Keratinocyte (primary cell): Measurements from ENCODE around the gene SLC39A3. TPM values are rescaled to one million over a fixed set of nuclear protein-coding genes. Genes with fewer than 3 reads are reported as not detected.

Source experiments
- DNase-seq: peaks from one replicate; pipeline ENCODE4 v3.0.0-alpha.2; 2011; ENCODE audit warnings: low read depth, missing footprints, low spot score
- FAIRE-seq: peaks from 2 replicates; lab custom pipeline; 2011; peaks lifted over from hg19 to GRCh38; lab: Jason Lieb, UNC
- H2AFZ ChIP-seq: 2 replicates; pipeline ENCODE4 v1.6.0; 2012; ENCODE audit warnings: low read length, control low read depth, inconsistent platforms; ENCODE audit not compliant: control insufficient read depth
- H3K27ac ChIP-seq: 2 replicates; pipeline ENCODE4 v1.5.1; 2011; ENCODE audit warnings: low read length; ENCODE audit not compliant: control insufficient read depth, insufficient read depth
- H3K27me3 ChIP-seq: 3 replicates; pipeline ENCODE4 v1.6.0; 2011; ENCODE audit warnings: low read length; ENCODE audit not compliant: control insufficient read depth, insufficient read depth; ENCODE audit errors: extremely low read depth
- H3K36me3 ChIP-seq, 2 experiments: 2 replicates in 1 of 2; 3 replicates in 1 of 2; pipeline ENCODE4 v1.5.1; 2011; ENCODE audit warnings: low read length in 2 of 2, mild to moderate bottlenecking in 1 of 2; ENCODE audit not compliant: control insufficient read depth in 2 of 2, insufficient read depth in 2 of 2; ENCODE audit errors: extremely low read depth in 1 of 2
- H3K4me1 ChIP-seq: 3 replicates; pipeline ENCODE4 v1.5.1; 2011; ENCODE audit warnings: low read length; ENCODE audit not compliant: control insufficient read depth, insufficient read depth; ENCODE audit errors: extremely low read depth
- H3K4me2 ChIP-seq: 3 replicates; pipeline ENCODE4 v1.6.0; 2011; ENCODE audit warnings: low read depth, low read length; ENCODE audit not compliant: control insufficient read depth, insufficient read depth; ENCODE audit errors: extremely low read depth
- H3K4me3 ChIP-seq, 3 experiments: fragments of 200-600 bp in 1 of 3; sonication (generic) in 1 of 3; 2 replicates in 2 of 3; 3 replicates in 1 of 3; pipeline ENCODE4 v1.5.1; 2011 to 2016; ENCODE audit warnings: low read length in 3 of 3, mild to moderate bottlenecking in 3 of 3, control low read depth in 2 of 3, inconsistent platforms in 1 of 3, low read depth in 1 of 3, mixed read lengths in 1 of 3, mixed run types in 1 of 3, moderate library complexity in 1 of 3; ENCODE audit not compliant: control insufficient read depth in 2 of 3, insufficient read depth in 2 of 3; ENCODE audit errors: extremely low read depth in 1 of 3
- H3K79me2 ChIP-seq: 2 replicates; pipeline ENCODE4 v1.6.0; 2012; ENCODE audit warnings: low read length; ENCODE audit not compliant: control insufficient read depth, insufficient read depth
- H3K9ac ChIP-seq: 3 replicates; pipeline ENCODE4 v1.6.0; 2011; ENCODE audit warnings: low read length; ENCODE audit not compliant: control insufficient read depth, insufficient read depth; ENCODE audit errors: extremely low read depth
- H3K9me1 ChIP-seq: 3 replicates; pipeline ENCODE4 v1.6.0; 2011; ENCODE audit warnings: low read length; ENCODE audit not compliant: control insufficient read depth, insufficient read depth; ENCODE audit errors: extremely low read depth
- H3K9me3 ChIP-seq: 2 replicates; pipeline ENCODE4 v1.5.1; 2012; ENCODE audit warnings: low read depth, low read length; ENCODE audit not compliant: control insufficient read depth
- H4K20me1 ChIP-seq: 3 replicates; pipeline ENCODE4 v1.6.0; 2011; ENCODE audit warnings: low read length; ENCODE audit not compliant: control insufficient read depth, insufficient read depth; ENCODE audit errors: extremely low read depth
- EZH2 ChIP-seq: IDR thresholded peaks from one replicate; pipeline ENCODE4 v1.6.1; 2012; ENCODE audit warnings: inconsistent platforms, mild to moderate bottlenecking, low read length, moderate library complexity
- dilution Hi-C: fragments of 300-500 bp; cut with MboI; formaldehyde crosslinking; loops from one replicate; pipeline ENCODE4 v1.7.0; 2020; ENCODE audit warnings: low sequenced_read_pairs; ENCODE audit not compliant: extremely low pct_ligation_motif_present
- polyA plus RNA-seq, 5 experiments: library from polyadenylated mRNA; depleted of rRNA in 3 of 5; stranded (reverse) in 3 of 5; stranded (forward) in 1 of 5; unstranded in 1 of 5; fragments of >200 nt; gene quantifications; 1 replicate in 1 of 5; 2 replicates in 3 of 5; 3 replicates in 1 of 5; pipeline versions ENCODE4 v1.2.1 to v1.2.3, GENCODE V29; 2011 to 2012; ENCODE audit warnings: missing spikeins in 2 of 5, low read depth in 1 of 5, low replicate concordance in 1 of 5
- TF ChIP-seq, protein P1 (sequence below), 3 experiments: IDR thresholded peaks in 1 of 3; conservative IDR thresholded peaks in 1 of 3; optimal IDR thresholded peaks in 1 of 3; 2 replicates in 2 of 3; 3 replicates in 1 of 3; pipeline versions ENCODE3 to v1.5.1; 2011; ENCODE audit warnings: low read length in 3 of 3, mild to moderate bottlenecking in 3 of 3, moderate library complexity in 2 of 3, control low read depth in 1 of 3, inconsistent platforms in 1 of 3; ENCODE audit not compliant: insufficient read depth in 2 of 3; ENCODE audit errors: extremely low read depth in 1 of 3

SLC39A3 gene
- polyA plus RNA-seq, 1 donor (not counting 4 experiments of a cell fraction or from before 2014, with no cell fraction given): 26.2 TPM

DNA sequence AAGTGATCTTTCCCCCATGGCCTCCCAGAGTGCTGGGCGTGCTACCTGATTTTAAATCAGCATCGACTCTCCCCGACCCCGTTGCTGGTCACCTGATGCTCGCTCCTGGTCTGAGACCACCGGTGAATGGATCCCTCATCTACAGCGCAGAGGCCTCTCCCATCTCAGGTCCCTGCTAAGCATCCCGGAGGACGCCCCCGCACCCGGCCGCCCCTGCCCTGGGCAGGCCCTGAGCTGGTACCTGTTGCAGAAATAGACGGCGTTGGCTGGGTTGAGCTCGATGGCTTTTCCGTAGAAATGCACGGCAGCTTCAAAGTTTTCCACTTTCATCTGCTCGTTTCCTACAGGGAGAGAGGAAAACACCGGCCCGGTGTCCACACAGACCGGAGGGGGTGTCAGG, 25.1 kb upstream of the SLC39A3 start:
- TF ChIP-seq, protein P1, sequence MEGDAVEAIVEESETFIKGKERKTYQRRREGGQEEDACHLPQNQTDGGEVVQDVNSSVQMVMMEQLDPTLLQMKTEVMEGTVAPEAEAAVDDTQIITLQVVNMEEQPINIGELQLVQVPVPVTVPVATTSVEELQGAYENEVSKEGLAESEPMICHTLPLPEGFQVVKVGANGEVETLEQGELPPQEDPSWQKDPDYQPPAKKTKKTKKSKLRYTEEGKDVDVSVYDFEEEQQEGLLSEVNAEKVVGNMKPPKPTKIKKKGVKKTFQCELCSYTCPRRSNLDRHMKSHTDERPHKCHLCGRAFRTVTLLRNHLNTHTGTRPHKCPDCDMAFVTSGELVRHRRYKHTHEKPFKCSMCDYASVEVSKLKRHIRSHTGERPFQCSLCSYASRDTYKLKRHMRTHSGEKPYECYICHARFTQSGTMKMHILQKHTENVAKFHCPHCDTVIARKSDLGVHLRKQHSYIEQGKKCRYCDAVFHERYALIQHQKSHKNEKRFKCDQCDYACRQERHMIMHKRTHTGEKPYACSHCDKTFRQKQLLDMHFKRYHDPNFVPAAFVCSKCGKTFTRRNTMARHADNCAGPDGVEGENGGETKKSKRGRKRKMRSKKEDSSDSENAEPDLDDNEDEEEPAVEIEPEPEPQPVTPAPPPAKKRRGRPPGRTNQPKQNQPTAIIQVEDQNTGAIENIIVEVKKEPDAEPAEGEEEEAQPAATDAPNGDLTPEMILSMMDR (optimal IDR thresholded peaks at IDR 0.05 in 1 of 3, IDR thresholded peaks at IDR 0.05 in 1 of 3, conservative IDR thresholded peaks at IDR 0.05 in 1 of 3; ENCODE audit: extremely low read depth in 1 of 3, insufficient read depth in 2 of 3, low read length in 3 of 3): no peak
- TF ChIP-seq EZH2: no peak
- H3K36me3 ChIP-seq: peaks cover 34 to 40% of the 10 kb centered on the region in 2 experiments
- peaks cover under 1% of the 10 kb centered on the region for H4K20me1 ChIP-seq
- dilution Hi-C loops: no loop called here
- no peak overlapping the region for H3K4me3 ChIP-seq
- peaks cover 25% of the 10 kb centered on the region for H3K79me2 ChIP-seq
- DNase-seq (no peak), FAIRE-seq (no peak)
- no peaks in the 10 kb centered on the region for H3K9me3 ChIP-seq
- H3K27ac ChIP-seq: no peak overlapping the region
- no peak overlapping the region for H3K9ac ChIP-seq
- no peaks in the 10 kb centered on the region for H3K9me1 ChIP-seq
- H3K4me1 ChIP-seq: no peaks in the 10 kb centered on the region
- H3K4me2 ChIP-seq: no peak overlapping the region
- no peaks in the 10 kb centered on the region for H3K27me3 ChIP-seq
- H2AFZ ChIP-seq: no peak overlapping the region

DNA sequence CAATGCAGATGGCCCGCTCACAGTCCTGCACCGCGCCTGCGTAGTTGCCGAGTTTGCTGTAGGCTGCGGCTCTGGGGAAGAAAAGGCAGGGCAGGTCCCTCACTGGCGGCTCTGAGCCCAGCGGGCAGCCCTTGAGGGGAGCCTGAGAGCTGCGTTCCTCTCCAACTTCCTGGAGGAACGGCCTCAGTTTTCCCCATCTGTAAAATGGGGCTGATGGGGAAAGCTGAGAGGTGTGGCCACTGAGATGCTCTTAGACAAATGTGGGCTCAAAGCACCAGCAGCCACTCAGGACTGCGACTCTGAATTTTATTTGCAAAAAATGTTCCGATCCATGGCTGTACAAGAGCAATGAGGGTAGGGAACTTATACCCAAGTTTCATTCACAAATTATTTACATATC, 23.9 kb upstream of the SLC39A3 start:
- Histone ChIP-seq H3K4me3 (no peak overlapping the region), H2AFZ (no peak overlapping the region), H3K4me1 (no peaks in the 10 kb centered on the region), H3K9me3 (no peaks in the 10 kb centered on the region), H3K27me3 (no peaks in the 10 kb centered on the region), H3K36me3 (peaks cover 37 to 40% of the 10 kb centered on the region in 2 experiments), H4K20me1 (peaks cover 3% of the 10 kb centered on the region), H3K79me2 (peaks cover 13% of the 10 kb centered on the region), H3K9ac (no peak overlapping the region), H3K27ac (no peak overlapping the region), H3K9me1 (no peaks in the 10 kb centered on the region), H3K4me2 (no peak overlapping the region)
- TF ChIP-seq EZH2: no peak
- TF ChIP-seq, protein P1 (optimal IDR thresholded peaks at IDR 0.05 in 1 of 3, IDR thresholded peaks at IDR 0.05 in 1 of 3, conservative IDR thresholded peaks at IDR 0.05 in 1 of 3; ENCODE audit: extremely low read depth in 1 of 3, insufficient read depth in 2 of 3, low read length in 3 of 3): no peak
- dilution Hi-C loops: no loop called here
- DNase-seq: no peak
- FAIRE-seq: no peak
